ENCODE results near the gene DCTPP1. TPM values are rescaled to one million over a fixed set of nuclear protein-coding genes. Genes with fewer than 3 reads are reported as not detected.

The DCTPP1 gene
- total RNA-seq, 1 experiment from 2014 or later, result 111 TPM

- Histone ChIP-seq H3K4me1 (ENCODE audit: insufficient read depth, low read length, poor library complexity, severe bottlenecking) (no peaks in the 10 kb centered on the region), H3K9me3 (ENCODE audit: low read depth, low read length, poor library complexity, severe bottlenecking) (no peaks in the 10 kb centered on the region), H3K27me3 (replicated peaks; ENCODE audit: insufficient read depth, low read depth, low read length, poor library complexity) (no peaks in the 10 kb centered on the region), H3K27ac (ENCODE audit: low read depth, low read length, poor library complexity, severe bottlenecking) (no peak overlapping the region), H3K36me3 (ENCODE audit: insufficient read depth, low read length, poor library complexity, severe bottlenecking) (no peaks in the 10 kb centered on the region), H3K4me3 (ENCODE audit: low read depth, low read length, poor library complexity, severe bottlenecking) (no peak overlapping the region)
- DNase-seq (ENCODE audit: low spot score), result no peak
- CTCF ChIA-PET, result no interaction called here
- POLR2A ChIA-PET (ENCODE audit: low non-redundant PET), result no interaction called here
- intact Hi-C loops (cut with micrococcal nuclease; ENCODE audit: unreplicated experiment), result no loop called here
- BruUV-seq (replicated peaks), result no TSS peak
- TF ChIP-seq EZH2 (IDR thresholded peaks at IDR 0.05; ENCODE audit: borderline replicate concordance, low read depth, low read length, poor library complexity, severe bottlenecking), result no peak
- TF ChIP-seq CTCF (conservative IDR thresholded peaks at IDR 0.05; ENCODE audit: low read depth, low read length), result no peak
Observed at GRCh38 chr16:30476991-30477390, 47.2 kb upstream of the DCTPP1 start.

- Histone ChIP-seq H3K27me3 (replicated peaks; ENCODE audit: insufficient read depth, low read depth, low read length, poor library complexity) (no peaks in the 10 kb centered on the region), H3K36me3 (ENCODE audit: insufficient read depth, low read length, poor library complexity, severe bottlenecking) (no peaks in the 10 kb centered on the region), H3K27ac (ENCODE audit: low read depth, low read length, poor library complexity, severe bottlenecking) (no peak overlapping the region), H3K9me3 (ENCODE audit: low read depth, low read length, poor library complexity, severe bottlenecking) (no peaks in the 10 kb centered on the region), H3K4me1 (ENCODE audit: insufficient read depth, low read length, poor library complexity, severe bottlenecking) (no peaks in the 10 kb centered on the region), H3K4me3 (ENCODE audit: low read depth, low read length, poor library complexity, severe bottlenecking) (no peak overlapping the region)
- no peak for TF ChIP-seq EZH2 (IDR thresholded peaks at IDR 0.05; ENCODE audit: borderline replicate concordance, low read depth, low read length, poor library complexity, severe bottlenecking)
- no peak for TF ChIP-seq CTCF (conservative IDR thresholded peaks at IDR 0.05; ENCODE audit: low read depth, low read length)
- POLR2A ChIA-PET (ENCODE audit: low non-redundant PET), result no interaction called here
- DNase-seq (ENCODE audit: low spot score), result no peak
- BruUV-seq (replicated peaks), result no TSS peak
- CTCF ChIA-PET, result interaction anchor here (0.6 kb wide), 1 partner anchor 163 kb away, joined by 3 read pairs; no protein-coding TSS in a partner anchor
- intact Hi-C loops (cut with micrococcal nuclease; ENCODE audit: unreplicated experiment), result loop anchor here (5.0 kb wide), 1 partner anchor 33 kb away; no protein-coding TSS in a partner anchor
Observed at GRCh38 chr16:30474684-30475083, 44.9 kb upstream of the DCTPP1 start.

GRCh38 chr16:30474074-30474452 lies 44.2 kb upstream of the DCTPP1 start:
- H3K36me3 ChIP-seq (ENCODE audit: insufficient read depth, low read length, poor library complexity, severe bottlenecking), result no peaks in the 10 kb centered on the region
- no peak overlapping the region for H3K27ac ChIP-seq (ENCODE audit: low read depth, low read length, poor library complexity, severe bottlenecking)
- no TSS peak for BruUV-seq (replicated peaks)
- no peaks in the 10 kb centered on the region for H3K27me3 ChIP-seq (replicated peaks; ENCODE audit: insufficient read depth, low read depth, low read length, poor library complexity)
- no peaks in the 10 kb centered on the region for H3K9me3 ChIP-seq (ENCODE audit: low read depth, low read length, poor library complexity, severe bottlenecking)
- H3K4me3 ChIP-seq (ENCODE audit: low read depth, low read length, poor library complexity, severe bottlenecking), result no peak overlapping the region
- H3K4me1 ChIP-seq (ENCODE audit: insufficient read depth, low read length, poor library complexity, severe bottlenecking), result no peaks in the 10 kb centered on the region
- ChIA-PET CTCF (no interaction called here), POLR2A (ENCODE audit: low non-redundant PET) (no interaction called here)
- no peak for DNase-seq (ENCODE audit: low spot score)
- intact Hi-C loops (cut with micrococcal nuclease; ENCODE audit: unreplicated experiment), result loop anchor here (5.0 kb wide), 1 partner anchor 33 kb away; no protein-coding TSS in a partner anchor
- no peak for TF ChIP-seq EZH2 (IDR thresholded peaks at IDR 0.05; ENCODE audit: borderline replicate concordance, low read depth, low read length, poor library complexity, severe bottlenecking)
- TF ChIP-seq CTCF (conservative IDR thresholded peaks at IDR 0.05; ENCODE audit: low read depth, low read length), result no peak
